AML-193 (cell line): ENCODE data around the gene SHISA8.
A peak's percentile ranks its signal among the peaks of the same experiment; 100 is the strongest.

Source experiments
- DNase-seq, 2 experiments: peaks; one replicate each; lab custom pipeline; 2025; lab: John Stamatoyannopoulos, UW

SHISA8 gene

GRCh38 chr22:41913842-41914534 lies 886 bp downstream of the SHISA8 start:
- DNase-seq: no peak

- DNase-seq: no peak
Observed at GRCh38 chr22:41913040-41913719, 1.7 kb downstream of the SHISA8 start.

GRCh38 chr22:41912338-41913039 lies 2.4 kb downstream of the SHISA8 start:
- DNase-seq: no peak

GRCh38 chr22:41911001-41911611 lies 3.8 kb downstream of the SHISA8 start:
- no peak for DNase-seq

GRCh38 chr22:41910050-41911000 lies 4.5 kb downstream of the SHISA8 start:
- no peak for DNase-seq

GRCh38 chr22:41909310-41910049 lies 5.4 kb downstream of the SHISA8 start:
- DNase-seq: no peak

GRCh38 chr22:41908411-41909309 lies 6.2 kb downstream of the SHISA8 start:
- DNase-seq: peak; percentile 23 to 26

- DNase-seq: no peak
Observed at GRCh38 chr22:41907436-41908401, 7.2 kb downstream of the SHISA8 start.

GRCh38 chr22:41906822-41907221 lies 8.1 kb downstream of the SHISA8 start:
- no peak for DNase-seq

- no peak for DNase-seq
Observed at GRCh38 chr22:41905411-41906202, 9.3 kb downstream of the SHISA8 start.

GRCh38 chr22:41904450-41905410 lies 10.1 kb downstream of the SHISA8 start:
- no peak for DNase-seq

- no peak for DNase-seq
Observed at GRCh38 chr22:41902932-41903421, 11.9 kb downstream of the SHISA8 start.

- no peak for DNase-seq
Observed at GRCh38 chr22:41902016-41902415, 12.9 kb downstream of the SHISA8 start.

GRCh38 chr22:41900652-41901312 lies 14.1 kb downstream of the SHISA8 start:
- DNase-seq: no peak

GRCh38 chr22:41899992-41900651 lies 14.8 kb downstream of the SHISA8 start:
- DNase-seq: no peak
